ENCODE measurements around the gene FSHR. TPM values are rescaled to one million over a fixed set of nuclear protein-coding genes. Genes with fewer than 3 reads are reported as not detected.
A peak's percentile ranks its signal among the peaks of the same experiment; 100 is the strongest.

FSHR gene
- total and polyA plus RNA-seq, 12 donors: 0.17 to 0.47 (median 0.21) TPM; not detected in 6

GRCh38 chr2:49152824-49153223 lies 1.5 kb downstream of the FSHR start:
- intact Hi-C loops (cut with DNase I): no loop called here
- Histone ChIP-seq H3K9me3 (peaks cover 0 to 13% (median 0%) of the 10 kb centered on the region in 11 donors), H3K4me1 (peaks cover 0 to 14% (median 0%) of the 10 kb centered on the region in 9 donors), H3K27ac (peak overlapping the region in 1 of 10 donors; percentile 33), H3K4me3 (no peak overlapping the region), H3K36me3 (no peaks in the 10 kb centered on the region), H3K27me3 (no peaks in the 10 kb centered on the region)
- no peak for TF ChIP-seq CTCF (IDR thresholded peaks at IDR 0.05)
- ATAC-seq (no peak), DNase-seq (no peak)

- WGBS, 2 donors: 56 to 67% methylated on average over 3 of the region's 3 CpGs
- no peak for TF ChIP-seq CTCF (IDR thresholded peaks at IDR 0.05)
- DNase-seq (no peak), ATAC-seq (peak in 4 of 8 donors; percentile 29 to 81 (median 56))
- H3K27me3 ChIP-seq: no peaks in the 10 kb centered on the region
- H3K4me1 ChIP-seq: no peaks in the 10 kb centered on the region
- H3K27ac ChIP-seq: peak overlapping the region in 1 of 10 donors; percentile 43
- H3K9me3 ChIP-seq: no peaks in the 10 kb centered on the region
- intact Hi-C loops (cut with DNase I): no loop called here
- no peaks in the 10 kb centered on the region for H3K36me3 ChIP-seq
- no peak overlapping the region for H3K4me3 ChIP-seq
Measured at GRCh38 chr2:49146401-49146800, 7.9 kb downstream of the FSHR start.

- 63 to 73% methylated on average over 1 of the region's 1 CpG for WGBS, 2 donors
Measured at GRCh38 chr2:49131801-49132200, 22.5 kb downstream of the FSHR start.

GRCh38 chr2:49129034-49129433 lies 25.3 kb downstream of the FSHR start:
- no peak for TF ChIP-seq CTCF (IDR thresholded peaks at IDR 0.05)
- Histone ChIP-seq H3K9me3 (peaks cover 0 to 28% (median 4%) of the 10 kb centered on the region in 11 donors), H3K4me1 (no peaks in the 10 kb centered on the region), H3K4me3 (no peak overlapping the region), H3K27me3 (no peaks in the 10 kb centered on the region), H3K36me3 (no peaks in the 10 kb centered on the region), H3K27ac (no peak overlapping the region)
- intact Hi-C loops (cut with DNase I): no loop called here
- 20 to 22% methylated on average over 1 of the region's 1 CpG for WGBS, 2 donors
- no peak for DNase-seq
- ATAC-seq: no peak

More at GRCh38 chr2:49131801-49132200, 22.5 kb downstream of the FSHR start:
- H3K4me3 ChIP-seq: no peak overlapping the region
- H3K9me3 ChIP-seq: peaks cover 0 to 36% (median 5%) of the 10 kb centered on the region in 11 donors
- ATAC-seq (no peak), DNase-seq (no peak)
- no peaks in the 10 kb centered on the region for H3K27me3 ChIP-seq
- no peaks in the 10 kb centered on the region for H3K36me3 ChIP-seq
- intact Hi-C loops (cut with DNase I): no loop called here
- no peaks in the 10 kb centered on the region for H3K4me1 ChIP-seq
- H3K27ac ChIP-seq: no peak overlapping the region
- TF ChIP-seq CTCF (IDR thresholded peaks at IDR 0.05): no peak

Data from heart right ventricle (tissue), 16 donors.